ENCODE measurements around the gene CNN1. TPM values are rescaled to one million over a fixed set of nuclear protein-coding genes. Genes with fewer than 3 reads are reported as not detected.

CNN1 gene
- total RNA-seq, 1 experiment from 2014 or later = 0.54 TPM

- Histone ChIP-seq H3K36me3 (ENCODE audit: control insufficient read depth, insufficient read depth, low read length) (no peaks in the 10 kb centered on the region; the same call in 1 of the 2 replicates), H3K27me3 (replicated peaks; ENCODE audit: control insufficient read depth, insufficient read depth, low read length) (no peaks in the 10 kb centered on the region), H3K4me1 (0 out of 2 replicates have a peak, but pooled peaks cover 5% of the 10 kb centered on the region), H3K4me3 (ENCODE audit: low read depth, low read length) (peak within 1 kb of the TSS; percentile 73), H3K9me3 (no peaks in the 10 kb centered on the region)
- Mint-ChIP-seq H3K9me3 (ENCODE audit: unreplicated experiment) (no peaks in the 10 kb centered on the region), H3K36me3 (ENCODE audit: insufficient read depth, unreplicated experiment) (peaks cover 18% of the 10 kb centered on the region), H3K27me3 (ENCODE audit: insufficient read depth, unreplicated experiment) (no peaks in the 10 kb centered on the region), H3K4me1 (ENCODE audit: low read depth, unreplicated experiment) (peaks cover 13% of the 10 kb centered on the region), H3K4me3 (ENCODE audit: unreplicated experiment) (peak within 1 kb of the TSS; percentile 90), H3K27ac (ENCODE audit: unreplicated experiment) (peak within 1 kb of the TSS; percentile 90)
- peak in 1 of 2 experiments; percentile 39 for TF ChIP-seq CTCF (IDR thresholded peaks at IDR 0.05; ENCODE audit: insufficient read depth in 1 of 2, low read depth in 1 of 2, low read length in 1 of 2, severe bottlenecking in 1 of 2, unreplicated experiment in 1 of 2)
- CTCF ChIA-PET = interaction anchor here (0.6 to 1.8 kb wide), 8 partner anchors 30 to 581 kb away, joined by 3 to 9 read pairs (median 4); partner anchors contain the start of genes ECSIT, EPOR and ZNF20
- TSS peak; percentile 96 for BruUV-seq (replicated peaks)
- intact Hi-C loops (cut with micrococcal nuclease; ENCODE audit: unreplicated experiment) = loop anchor here (5.0 kb wide), 1 partner anchor 178 kb away; the partner anchor contains the start of gene ZNF823
- POLR2A ChIA-PET = interaction anchor here (0.8 to 0.9 kb wide), 2 partner anchors 30 to 952 kb away, joined by 4 to 8 read pairs; partner anchors contain the start of gene ECSIT
- peak; percentile 96 to 97 for DNase-seq
These were observed 20.5 kb downstream of the CNN1 start, which contains the start of gene ELOF1 for GRCh38 chr19:11558881-11559828. TSS of gene ELOF1 (minus strand) at chr19:11559230. CDS start at chr19:11554347, 4,883 bp downstream.

- no peaks in the 10 kb centered on the region; the same call in 1 of the 2 replicates for H3K36me3 ChIP-seq (ENCODE audit: control insufficient read depth, insufficient read depth, low read length)
- no peak overlapping the region for H3K4me3 ChIP-seq (ENCODE audit: low read depth, low read length)
- 0 out of 2 replicates have a peak, but pooled peaks cover 5% of the 10 kb centered on the region for H3K4me1 ChIP-seq
- POLR2A ChIA-PET = no interaction called here
- H3K9me3 Mint-ChIP-seq (ENCODE audit: unreplicated experiment) = no peaks in the 10 kb centered on the region
- H3K4me1 Mint-ChIP-seq (ENCODE audit: low read depth, unreplicated experiment) = peaks cover 13% of the 10 kb centered on the region
- no peaks in the 10 kb centered on the region for H3K9me3 ChIP-seq
- no TSS peak for BruUV-seq (replicated peaks)
- peak; percentile 65 to 76 for DNase-seq
- H3K27ac Mint-ChIP-seq (ENCODE audit: unreplicated experiment) = no peak overlapping the region
- CTCF ChIA-PET = interaction anchor here (1.8 kb wide), 1 partner anchor 177 kb away, joined by 4 read pairs; the partner anchor contains the start of gene EPOR
- intact Hi-C loops (cut with micrococcal nuclease; ENCODE audit: unreplicated experiment) = loop anchor here (1.0 kb wide), 1 partner anchor 27 kb away; no protein-coding TSS in a partner anchor
- no peaks in the 10 kb centered on the region for H3K27me3 ChIP-seq (replicated peaks; ENCODE audit: control insufficient read depth, insufficient read depth, low read length)
- TF ChIP-seq CTCF (IDR thresholded peaks at IDR 0.05; ENCODE audit: insufficient read depth in 1 of 2, low read depth in 1 of 2, low read length in 1 of 2, severe bottlenecking in 1 of 2, unreplicated experiment in 1 of 2) = peak; percentile 47 to 57
- peak overlapping the region; percentile 66 for H3K4me3 Mint-ChIP-seq (ENCODE audit: unreplicated experiment)
- peaks cover 17% of the 10 kb centered on the region for H3K36me3 Mint-ChIP-seq (ENCODE audit: insufficient read depth, unreplicated experiment)
- no peaks in the 10 kb centered on the region for H3K27me3 Mint-ChIP-seq (ENCODE audit: insufficient read depth, unreplicated experiment)
These were observed 21.9 kb downstream of the CNN1 start for GRCh38 chr19:11560404-11561051.

- intact Hi-C loops (cut with micrococcal nuclease; ENCODE audit: unreplicated experiment) = no loop called here
These were observed 24.9 kb downstream of the CNN1 start for GRCh38 chr19:11563532-11563931.

More at GRCh38 chr19:11563532-11563931, 24.9 kb downstream of the CNN1 start:
- Mint-ChIP-seq H3K27ac (ENCODE audit: unreplicated experiment) (no peak overlapping the region), H3K9me3 (ENCODE audit: unreplicated experiment) (no peaks in the 10 kb centered on the region), H3K27me3 (ENCODE audit: insufficient read depth, unreplicated experiment) (no peaks in the 10 kb centered on the region), H3K4me1 (ENCODE audit: low read depth, unreplicated experiment) (peaks cover 6% of the 10 kb centered on the region), H3K4me3 (ENCODE audit: unreplicated experiment) (no peak overlapping the region), H3K36me3 (ENCODE audit: insufficient read depth, unreplicated experiment) (peaks cover 13% of the 10 kb centered on the region)
- no peaks in the 10 kb centered on the region for H3K36me3 ChIP-seq (ENCODE audit: control insufficient read depth, insufficient read depth, low read length)
- no peak overlapping the region for H3K4me3 ChIP-seq (ENCODE audit: low read depth, low read length)
- no peak for TF ChIP-seq CTCF (IDR thresholded peaks at IDR 0.05; ENCODE audit: insufficient read depth in 1 of 2, low read depth in 1 of 2, low read length in 1 of 2, severe bottlenecking in 1 of 2, unreplicated experiment in 1 of 2)
- DNase-seq = no peak
- no TSS peak for BruUV-seq (replicated peaks)
- H3K4me1 ChIP-seq = no peaks in the 10 kb centered on the region
- H3K9me3 ChIP-seq = no peaks in the 10 kb centered on the region
- POLR2A ChIA-PET = no interaction called here
- CTCF ChIA-PET = no interaction called here
- no peaks in the 10 kb centered on the region for H3K27me3 ChIP-seq (replicated peaks; ENCODE audit: control insufficient read depth, insufficient read depth, low read length)

Measured in Caco-2 (cell line).